Measurements from ENCODE around the gene GTF3C2. TPM values are rescaled to one million over a fixed set of nuclear protein-coding genes. Genes with fewer than 3 reads are reported as not detected.

Gene GTF3C2
- total and polyA plus RNA-seq, 2 of the 13 experiments (the other 11 are each of a cell fraction or from before 2014, with no cell fraction given), result 77.5 to 130 TPM

DNA sequence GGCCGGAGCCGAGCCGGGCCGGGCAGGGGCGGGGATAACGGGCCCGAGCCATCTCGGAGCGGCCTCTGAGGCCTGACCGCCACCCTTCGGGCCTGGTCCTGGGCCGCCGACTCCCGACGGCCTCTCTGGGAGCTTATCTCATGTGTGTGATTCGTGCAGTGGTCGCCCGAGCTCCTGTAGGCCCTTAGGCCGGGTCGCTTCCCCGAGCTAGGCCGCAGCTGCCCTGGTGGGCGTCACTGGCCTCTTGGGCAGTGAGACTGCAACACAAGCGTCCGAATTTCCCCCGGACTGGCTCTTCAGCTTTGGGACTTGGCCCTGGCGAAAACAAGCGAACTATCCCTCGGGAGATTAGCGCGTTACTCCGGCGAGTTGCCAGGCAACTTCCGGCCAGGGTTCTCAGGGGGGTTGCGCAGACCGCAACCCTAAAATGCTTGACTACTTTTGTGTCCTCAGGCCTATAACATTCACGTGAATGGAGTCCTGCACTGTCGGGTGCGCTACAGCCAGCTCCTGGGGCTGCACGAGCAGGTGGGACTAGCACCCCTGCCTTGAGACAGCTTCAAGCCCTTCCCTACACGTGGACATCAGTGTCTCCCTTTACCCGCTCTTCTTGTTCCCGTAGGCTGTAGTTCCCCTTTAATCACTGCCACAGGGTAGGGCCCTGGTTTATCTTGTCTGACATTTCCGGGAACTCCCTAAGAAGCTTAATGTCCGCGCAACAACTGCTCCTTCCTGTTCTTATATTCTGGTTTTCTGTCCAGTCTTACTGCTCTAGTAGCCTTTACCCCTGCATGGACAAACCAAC is 14.5 kb upstream of the GTF3C2 start (continued):
- TF ChIP-seq SALL2 (CRISPR knock-in tag; IDR thresholded peaks at IDR 0.05) (no peak), FOXK1 (CRISPR knock-in tag; IDR thresholded peaks at IDR 0.05; ENCODE audit: borderline replicate concordance, low read depth) (no peak), HNRNPH1 (optimal IDR thresholded peaks at IDR 0.05; ENCODE audit: low read depth, low read length) (no peak), ZNF30 (CRISPR knock-in tag; IDR thresholded peaks at IDR 0.05) (peak; percentile 95; the same call in 1 of the 2 replicates), CBX2 (IDR thresholded peaks at IDR 0.05; ENCODE audit: low read depth, low read length) (no peak), CBX2 (CRISPR knock-in tag; IDR thresholded peaks at IDR 0.05; ENCODE audit: low read depth) (no peak), HDAC1 (CRISPR knock-in tag; IDR thresholded peaks at IDR 0.05) (no peak), ESRRA (CRISPR knock-in tag; IDR thresholded peaks at IDR 0.05; ENCODE audit: low read depth) (no peak), ETV6 (CRISPR knock-in tag; conservative IDR thresholded peaks at IDR 0.05) (0 out of 2 replicates have a peak, but pooled peaks have one; percentile 40), ZNF331 (CRISPR knock-in tag; IDR thresholded peaks at IDR 0.05) (no peak), KAT2B (IDR thresholded peaks at IDR 0.05; ENCODE audit: borderline replicate concordance, low read depth, low read length) (no peak), ATF1 (CRISPR knock-in tag; IDR thresholded peaks at IDR 0.05) (no peak), NFIB (CRISPR knock-in tag; IDR thresholded peaks at IDR 0.05; ENCODE audit: borderline replicate concordance) (no peak; the same call in 1 of the 2 replicates), SMARCC2 (IDR thresholded peaks at IDR 0.05) (no peak), RXRA (CRISPR knock-in tag; IDR thresholded peaks at IDR 0.05) (no peak)
- TF ChIP-seq, protein P1, sequence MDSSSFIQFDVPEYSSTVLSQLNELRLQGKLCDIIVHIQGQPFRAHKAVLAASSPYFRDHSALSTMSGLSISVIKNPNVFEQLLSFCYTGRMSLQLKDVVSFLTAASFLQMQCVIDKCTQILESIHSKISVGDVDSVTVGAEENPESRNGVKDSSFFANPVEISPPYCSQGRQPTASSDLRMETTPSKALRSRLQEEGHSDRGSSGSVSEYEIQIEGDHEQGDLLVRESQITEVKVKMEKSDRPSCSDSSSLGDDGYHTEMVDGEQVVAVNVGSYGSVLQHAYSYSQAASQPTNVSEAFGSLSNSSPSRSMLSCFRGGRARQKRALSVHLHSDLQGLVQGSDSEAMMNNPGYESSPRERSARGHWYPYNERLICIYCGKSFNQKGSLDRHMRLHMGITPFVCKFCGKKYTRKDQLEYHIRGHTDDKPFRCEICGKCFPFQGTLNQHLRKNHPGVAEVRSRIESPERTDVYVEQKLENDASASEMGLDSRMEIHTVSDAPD (CRISPR knock-in tag; IDR thresholded peaks at IDR 0.05), result no peak
- TF ChIP-seq, protein P2, sequence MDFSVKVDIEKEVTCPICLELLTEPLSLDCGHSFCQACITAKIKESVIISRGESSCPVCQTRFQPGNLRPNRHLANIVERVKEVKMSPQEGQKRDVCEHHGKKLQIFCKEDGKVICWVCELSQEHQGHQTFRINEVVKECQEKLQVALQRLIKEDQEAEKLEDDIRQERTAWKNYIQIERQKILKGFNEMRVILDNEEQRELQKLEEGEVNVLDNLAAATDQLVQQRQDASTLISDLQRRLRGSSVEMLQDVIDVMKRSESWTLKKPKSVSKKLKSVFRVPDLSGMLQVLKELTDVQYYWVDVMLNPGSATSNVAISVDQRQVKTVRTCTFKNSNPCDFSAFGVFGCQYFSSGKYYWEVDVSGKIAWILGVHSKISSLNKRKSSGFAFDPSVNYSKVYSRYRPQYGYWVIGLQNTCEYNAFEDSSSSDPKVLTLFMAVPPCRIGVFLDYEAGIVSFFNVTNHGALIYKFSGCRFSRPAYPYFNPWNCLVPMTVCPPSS (IDR thresholded peaks at IDR 0.05), result no peak
- TF ChIP-seq, protein P3, sequence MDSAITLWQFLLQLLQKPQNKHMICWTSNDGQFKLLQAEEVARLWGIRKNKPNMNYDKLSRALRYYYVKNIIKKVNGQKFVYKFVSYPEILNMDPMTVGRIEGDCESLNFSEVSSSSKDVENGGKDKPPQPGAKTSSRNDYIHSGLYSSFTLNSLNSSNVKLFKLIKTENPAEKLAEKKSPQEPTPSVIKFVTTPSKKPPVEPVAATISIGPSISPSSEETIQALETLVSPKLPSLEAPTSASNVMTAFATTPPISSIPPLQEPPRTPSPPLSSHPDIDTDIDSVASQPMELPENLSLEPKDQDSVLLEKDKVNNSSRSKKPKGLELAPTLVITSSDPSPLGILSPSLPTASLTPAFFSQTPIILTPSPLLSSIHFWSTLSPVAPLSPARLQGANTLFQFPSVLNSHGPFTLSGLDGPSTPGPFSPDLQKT (CRISPR knock-in tag; IDR thresholded peaks at IDR 0.05; ENCODE audit: borderline replicate concordance), result 0 out of 2 replicates have a peak, but pooled peaks have one; percentile 27
- TF ChIP-seq, protein P4, sequence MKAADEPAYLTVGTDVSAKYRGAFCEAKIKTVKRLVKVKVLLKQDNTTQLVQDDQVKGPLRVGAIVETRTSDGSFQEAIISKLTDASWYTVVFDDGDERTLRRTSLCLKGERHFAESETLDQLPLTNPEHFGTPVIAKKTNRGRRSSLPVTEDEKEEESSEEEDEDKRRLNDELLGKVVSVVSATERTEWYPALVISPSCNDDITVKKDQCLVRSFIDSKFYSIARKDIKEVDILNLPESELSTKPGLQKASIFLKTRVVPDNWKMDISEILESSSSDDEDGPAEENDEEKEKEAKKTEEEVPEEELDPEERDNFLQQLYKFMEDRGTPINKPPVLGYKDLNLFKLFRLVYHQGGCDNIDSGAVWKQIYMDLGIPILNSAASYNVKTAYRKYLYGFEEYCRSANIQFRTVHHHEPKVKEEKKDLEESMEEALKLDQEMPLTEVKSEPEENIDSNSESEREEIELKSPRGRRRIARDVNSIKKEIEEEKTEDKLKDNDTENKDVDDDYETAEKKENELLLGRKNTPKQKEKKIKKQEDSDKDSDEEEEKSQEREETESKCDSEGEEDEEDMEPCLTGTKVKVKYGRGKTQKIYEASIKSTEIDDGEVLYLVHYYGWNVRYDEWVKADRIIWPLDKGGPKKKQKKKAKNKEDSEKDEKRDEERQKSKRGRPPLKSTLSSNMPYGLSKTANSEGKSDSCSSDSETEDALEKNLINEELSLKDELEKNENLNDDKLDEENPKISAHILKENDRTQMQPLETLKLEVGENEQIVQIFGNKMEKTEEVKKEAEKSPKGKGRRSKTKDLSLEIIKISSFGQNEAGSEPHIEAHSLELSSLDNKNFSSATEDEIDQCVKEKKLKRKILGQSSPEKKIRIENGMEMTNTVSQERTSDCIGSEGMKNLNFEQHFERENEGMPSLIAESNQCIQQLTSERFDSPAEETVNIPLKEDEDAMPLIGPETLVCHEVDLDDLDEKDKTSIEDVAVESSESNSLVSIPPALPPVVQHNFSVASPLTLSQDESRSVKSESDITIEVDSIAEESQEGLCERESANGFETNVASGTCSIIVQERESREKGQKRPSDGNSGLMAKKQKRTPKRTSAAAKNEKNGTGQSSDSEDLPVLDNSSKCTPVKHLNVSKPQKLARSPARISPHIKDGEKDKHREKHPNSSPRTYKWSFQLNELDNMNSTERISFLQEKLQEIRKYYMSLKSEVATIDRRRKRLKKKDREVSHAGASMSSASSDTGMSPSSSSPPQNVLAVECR (CRISPR knock-in tag; IDR thresholded peaks at IDR 0.05; ENCODE audit: borderline replicate concordance), result peak; percentile 10; the same call in 1 of the 2 replicates
- TF ChIP-seq, protein P5, sequence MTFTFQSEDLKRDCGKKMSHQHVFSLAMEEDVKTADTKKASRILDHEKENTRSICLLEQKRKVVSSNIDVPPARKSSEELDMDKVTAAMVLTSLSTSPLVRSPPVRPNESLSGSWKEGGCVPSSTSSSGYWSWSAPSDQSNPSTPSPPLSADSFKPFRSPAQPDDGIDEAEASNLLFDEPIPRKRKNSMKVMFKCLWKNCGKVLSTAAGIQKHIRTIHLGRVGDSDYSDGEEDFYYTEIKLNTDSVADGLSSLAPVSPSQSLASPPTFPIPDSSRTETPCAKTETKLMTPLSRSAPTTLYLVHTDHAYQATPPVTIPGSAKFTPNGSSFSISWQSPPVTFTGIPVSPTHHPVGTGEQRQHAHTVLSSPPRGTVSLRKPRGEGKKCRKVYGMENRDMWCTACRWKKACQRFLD (CRISPR knock-in tag; IDR thresholded peaks at IDR 0.05; ENCODE audit: borderline replicate concordance), result peak; percentile 16; the same call in 1 of the 2 replicates
